Tibial nerve (tissue), 4 donors: Measurements from ENCODE around the gene GPAT2.
"Not testable (repeated sequence)": the region's sequence is repeated elsewhere in the genome, so short reads cannot be mapped to it uniquely, and the experiment has no call there.

Experiments used
- EP300 ChIP-seq, 2 donors: sonication (generic); formaldehyde crosslinking; IDR thresholded peaks; one replicate each; pipeline ENCODE4 v1.6.1; 2017; ENCODE audit warnings: antibody characterized with exemption in 2 of 2, mild to moderate bottlenecking in 1 of 2
- POLR2A ChIP-seq, 2 donors: fragments of 450-650 bp; IDR thresholded peaks; one replicate each; pipeline ENCODE4 v1.6.1; 2017; ENCODE audit warnings: antibody characterized with exemption in 2 of 2, mild to moderate bottlenecking in 2 of 2, moderate library complexity in 2 of 2
- TF ChIP-seq, protein P1 (sequence below), 5 experiments: fragments of 200-600 bp in 3 of 5; fragments of 450-650 bp in 2 of 5; sonication (generic) in 3 of 5; IDR thresholded peaks; one replicate each; pipeline ENCODE4 v1.5.1; 2016 to 2019; ENCODE audit warnings: antibody characterized with exemption in 5 of 5, mild to moderate bottlenecking in 3 of 5, moderate library complexity in 2 of 5

GRCh38 chr2:96067902-96068581, 33.3 kb upstream of the GPAT2 start:
- TF ChIP-seq, protein P1, sequence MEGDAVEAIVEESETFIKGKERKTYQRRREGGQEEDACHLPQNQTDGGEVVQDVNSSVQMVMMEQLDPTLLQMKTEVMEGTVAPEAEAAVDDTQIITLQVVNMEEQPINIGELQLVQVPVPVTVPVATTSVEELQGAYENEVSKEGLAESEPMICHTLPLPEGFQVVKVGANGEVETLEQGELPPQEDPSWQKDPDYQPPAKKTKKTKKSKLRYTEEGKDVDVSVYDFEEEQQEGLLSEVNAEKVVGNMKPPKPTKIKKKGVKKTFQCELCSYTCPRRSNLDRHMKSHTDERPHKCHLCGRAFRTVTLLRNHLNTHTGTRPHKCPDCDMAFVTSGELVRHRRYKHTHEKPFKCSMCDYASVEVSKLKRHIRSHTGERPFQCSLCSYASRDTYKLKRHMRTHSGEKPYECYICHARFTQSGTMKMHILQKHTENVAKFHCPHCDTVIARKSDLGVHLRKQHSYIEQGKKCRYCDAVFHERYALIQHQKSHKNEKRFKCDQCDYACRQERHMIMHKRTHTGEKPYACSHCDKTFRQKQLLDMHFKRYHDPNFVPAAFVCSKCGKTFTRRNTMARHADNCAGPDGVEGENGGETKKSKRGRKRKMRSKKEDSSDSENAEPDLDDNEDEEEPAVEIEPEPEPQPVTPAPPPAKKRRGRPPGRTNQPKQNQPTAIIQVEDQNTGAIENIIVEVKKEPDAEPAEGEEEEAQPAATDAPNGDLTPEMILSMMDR (IDR thresholded peaks at IDR 0.05) = not testable (repeated sequence)
- not testable (repeated sequence) for TF ChIP-seq POLR2A, EP300 (IDR thresholded peaks at IDR 0.05)
